ENCODE data around the gene CNTN1. TPM values are rescaled to one million over a fixed set of nuclear protein-coding genes. Genes with fewer than 3 reads are reported as not detected.

Gene CNTN1
- total RNA-seq, 1 experiment from 2014 or later, result 6.5 TPM

- Histone ChIP-seq H2BK12ac (ENCODE audit: insufficient read length, low read depth, low read length) (no peak overlapping the region), H4K5ac (ENCODE audit: insufficient read length, low read depth, low read length) (no peak overlapping the region), H3K56ac (ENCODE audit: insufficient read length, low read depth, low read length) (no peak overlapping the region), H3K18ac (ENCODE audit: insufficient read length, low read depth, low read length) (no peak overlapping the region), H4K91ac (ENCODE audit: insufficient read length, low read depth, low read length) (no peak overlapping the region), H2BK15ac (ENCODE audit: low read depth, low read length) (no peak overlapping the region), H2BK5ac (ENCODE audit: insufficient read length, low read length) (no peak overlapping the region), H4K8ac (replicated peaks; ENCODE audit: insufficient read length, low read depth, low read length) (no peak overlapping the region), H3K4ac (ENCODE audit: low read depth, low read length) (no peak overlapping the region), H3K23ac (ENCODE audit: insufficient read length, low read depth, low read length) (no peak overlapping the region), H3K14ac (ENCODE audit: insufficient read depth, low read length) (no peak overlapping the region), H3K79me1 (ENCODE audit: insufficient read depth, low read depth, low read length, poor library complexity, severe bottlenecking) (no peaks in the 10 kb centered on the region), H3K4me2 (ENCODE audit: insufficient read depth, insufficient read length, low read length) (no peak overlapping the region), H3T11ph (ENCODE audit: low read length) (no peak overlapping the region), H2BK20ac (ENCODE audit: low read depth, low read length, poor library complexity, severe bottlenecking) (no peak overlapping the region), H4K20me1 (ENCODE audit: control insufficient read depth, insufficient read depth, insufficient read length) (no peaks in the 10 kb centered on the region), H2AK5ac (ENCODE audit: insufficient read length, low read length) (no peak overlapping the region), H3K27me3 (ENCODE audit: insufficient read depth, low read length) (no peaks in the 10 kb centered on the region), H3K9ac (ENCODE audit: extremely low read depth, insufficient read length, low read length) (no peak overlapping the region), H3K79me2 (ENCODE audit: insufficient read depth, low read length) (no peaks in the 10 kb centered on the region), H2AFZ (ENCODE audit: low read length) (no peak overlapping the region), H3K4me1 (ENCODE audit: insufficient read depth, low read length) (no peaks in the 10 kb centered on the region), H3K9me3 (ENCODE audit: control insufficient read depth, low read depth, low read length) (no peaks in the 10 kb centered on the region), H3K27ac (ENCODE audit: insufficient read length, low read depth, low read length) (no peak overlapping the region), H2BK120ac (ENCODE audit: low read depth, low read length, poor library complexity, severe bottlenecking) (no peak overlapping the region), H3K23me2 (ENCODE audit: insufficient read length, low read depth, low read length, poor library complexity, severe bottlenecking) (no peaks in the 10 kb centered on the region)
- Mint-ChIP-seq H3K4me3 (no peak overlapping the region), H3K36me3 (ENCODE audit: insufficient read depth in 1 of 3, low read depth in 3 of 3) (no peaks in the 10 kb centered on the region), H3K27me3 (ENCODE audit: low read depth) (no peaks in the 10 kb centered on the region), H3K4me1 (peaks cover 0 to 4% of the 10 kb centered on the region in 2 experiments; a peak in 1 of 4 replicates), H3K9me3 (no peaks in the 10 kb centered on the region), H3K27ac (no peak overlapping the region)
- no peak for TF ChIP-seq CTCF (conservative IDR thresholded peaks at IDR 0.05)
- no CpG with 5 or more reads among the region's 2 CpGs for WGBS (ENCODE audit: extremely low coverage, insufficient read length, low lambda C conversion rate)
- DNase-seq, result no peak
Measured at GRCh38 chr12:40915172-40915571, 222.9 kb downstream of the CNTN1 start.

Measured in H9 (cell line).